Neuronal stem cell (in vitro differentiated cells): ENCODE measurements around the gene SOS1.

Experiments
- DNase-seq: peaks from one replicate; pipeline ENCODE4 v3.0.0-alpha.2; 2013; ENCODE audit warnings: low spot score
- H2AFZ ChIP-seq: one replicate; pipeline ENCODE4 v1.6.1; 2013; ENCODE audit warnings: mild to moderate bottlenecking, low read length, inconsistent platforms
- H2AK5ac ChIP-seq: 2 replicates; pipeline ENCODE4 v1.6.1; 2013; ENCODE audit warnings: low read depth, mild to moderate bottlenecking, inconsistent platforms, low read length, moderate library complexity, mixed read lengths
- H2BK120ac ChIP-seq: 2 replicates; pipeline ENCODE4 v1.6.1; 2013; ENCODE audit warnings: low read depth, mild to moderate bottlenecking, inconsistent platforms, low read length, moderate library complexity, mixed read lengths
- H2BK12ac ChIP-seq: one replicate; pipeline ENCODE4 v1.6.1; 2013; ENCODE audit warnings: low read length, inconsistent platforms
- H2BK15ac ChIP-seq: 2 replicates; pipeline ENCODE4 v1.6.1; 2013; ENCODE audit warnings: mild to moderate bottlenecking, low read length, inconsistent platforms, mixed read lengths
- H2BK5ac ChIP-seq: one replicate; pipeline ENCODE4 v1.6.1; 2013; ENCODE audit warnings: inconsistent platforms, mild to moderate bottlenecking, low read length, moderate library complexity
- H3K14ac ChIP-seq: one replicate; pipeline ENCODE4 v1.6.1; 2013; ENCODE audit warnings: low read length, inconsistent platforms
- H3K18ac ChIP-seq: 2 replicates; pipeline ENCODE4 v1.6.1; 2013; ENCODE audit warnings: low read length, inconsistent platforms
- H3K23ac ChIP-seq: 2 replicates; pipeline ENCODE4 v1.6.1; 2013; ENCODE audit warnings: low read depth, mild to moderate bottlenecking, mixed read lengths, low read length, inconsistent platforms; ENCODE audit not compliant: poor library complexity
- H3K27ac ChIP-seq: replicated peaks from 3 replicates; pipeline ENCODE4 v1.5.1; 2013; ENCODE audit warnings: low read length, inconsistent platforms
- H3K27me3 ChIP-seq, 3 experiments: 2 replicates each; pipeline ENCODE4 v1.6.1; 2013; ENCODE audit warnings: low read length in 3 of 3, mild to moderate bottlenecking in 2 of 3, inconsistent platforms in 1 of 3, low read depth in 1 of 3, mixed read lengths in 1 of 3, moderate library complexity in 1 of 3; ENCODE audit not compliant: control insufficient read depth in 3 of 3, insufficient read depth in 3 of 3
- H3K36me3 ChIP-seq, 2 donors: replicated peaks in 1 of 2; 2 replicates each; pipeline ENCODE4 v1.6.1; 2013; ENCODE audit warnings: low read length in 2 of 2; ENCODE audit not compliant: control insufficient read depth in 2 of 2, insufficient read depth in 2 of 2
- H3K4ac ChIP-seq: 2 replicates; pipeline ENCODE4 v1.6.1; 2013; ENCODE audit warnings: inconsistent platforms, mild to moderate bottlenecking, low read length, moderate library complexity
- H3K4me1 ChIP-seq, 2 donors: 1 replicate in 1 of 2; 2 replicates in 1 of 2; pipeline ENCODE4 v1.6.1; 2013; ENCODE audit warnings: low read length in 2 of 2, low read depth in 1 of 2; ENCODE audit not compliant: control insufficient read depth in 2 of 2, insufficient read depth in 1 of 2
- H3K4me2 ChIP-seq: one replicate; pipeline ENCODE4 v1.6.1; 2013; ENCODE audit warnings: mild to moderate bottlenecking, low read length, inconsistent platforms; ENCODE audit not compliant: insufficient read depth, poor library complexity, severe bottlenecking
- H3K4me3 ChIP-seq, 2 donors: 2 replicates each; pipeline ENCODE4 v1.5.1; 2013; ENCODE audit warnings: low read length in 2 of 2, mild to moderate bottlenecking in 2 of 2, inconsistent platforms in 1 of 2, moderate library complexity in 1 of 2
- H3K79me1 ChIP-seq: one replicate; pipeline ENCODE4 v1.6.1; 2013; ENCODE audit warnings: low read depth, mild to moderate bottlenecking, inconsistent platforms, low read length, moderate library complexity
- H3K9ac ChIP-seq: one replicate; pipeline ENCODE4 v1.6.1; 2013; ENCODE audit warnings: mild to moderate bottlenecking, low read depth, low read length, inconsistent platforms; ENCODE audit not compliant: poor library complexity
- H3K9me3 ChIP-seq, 2 donors: replicated peaks in 1 of 2; 2 replicates each; pipeline versions ENCODE3 to v1.6.1; 2013; ENCODE audit warnings: low read length in 2 of 2, mild to moderate bottlenecking in 2 of 2, inconsistent platforms in 1 of 2, low read depth in 1 of 2, mixed read lengths in 1 of 2, moderate library complexity in 1 of 2; ENCODE audit not compliant: control insufficient read depth in 2 of 2, insufficient read depth in 1 of 2
- H4K8ac ChIP-seq: one replicate; pipeline ENCODE4 v1.6.1; 2013; ENCODE audit warnings: low read depth, mild to moderate bottlenecking, inconsistent platforms, low read length, moderate library complexity
- H4K91ac ChIP-seq: one replicate; pipeline ENCODE4 v1.6.1; 2013; ENCODE audit warnings: low read length, low read depth, mild to moderate bottlenecking, inconsistent platforms; ENCODE audit not compliant: poor library complexity
- WGBS, 2 donors: extraction: QIAGEN DNeasy Blood & Tissue Kit; methylation state at CpG; one replicate each; pipeline ENCODE4 v1.1.7; 2013; ENCODE audit warnings: missing lambda C conversion rate in 2 of 2, mixed read lengths in 1 of 2; ENCODE audit not compliant: insufficient read length in 2 of 2, insufficient replicate concordance in 1 of 2; ENCODE audit errors: extremely low coverage in 2 of 2; 5-methylcytosine and 5-hydroxymethylcytosine counted together

The SOS1 gene

DNA sequence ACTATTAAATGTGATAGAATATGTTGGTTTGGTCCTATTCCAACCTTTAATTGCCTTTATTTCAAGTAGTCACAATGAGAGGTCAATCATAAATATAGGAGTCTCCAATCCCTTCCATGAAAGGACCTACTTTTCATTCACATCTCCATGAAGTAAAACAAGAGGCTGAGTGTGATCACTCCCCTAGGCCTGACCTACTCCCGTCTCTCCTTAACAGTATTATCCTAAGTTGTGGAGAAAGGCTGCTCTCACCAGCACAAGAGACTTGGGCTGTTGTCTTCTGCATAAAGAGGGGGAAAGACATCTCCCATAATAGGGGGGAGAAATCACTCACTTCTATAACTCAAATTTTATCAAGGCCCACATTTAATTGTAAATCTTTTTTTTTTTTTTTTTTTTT, 105.4 kb downstream of the SOS1 start:
- H3K79me1 ChIP-seq = no peaks in the 10 kb centered on the region
- no peaks in the 10 kb centered on the region for H3K4me1 ChIP-seq
- H4K91ac ChIP-seq = no peak overlapping the region
- H2AK5ac ChIP-seq = no peak overlapping the region
- peaks cover 4 to 60% of the 10 kb centered on the region in 2 donors for H3K36me3 ChIP-seq
- DNase-seq = no peak
- no peak overlapping the region for H3K18ac ChIP-seq
- H3K27ac ChIP-seq = no peak overlapping the region
- H2BK15ac ChIP-seq = no peak overlapping the region
- no peak overlapping the region for H3K23ac ChIP-seq
- H3K4me2 ChIP-seq = no peak overlapping the region
- no peak overlapping the region for H3K4ac ChIP-seq
- no peak overlapping the region for H3K9ac ChIP-seq
- H3K9me3 ChIP-seq = no peaks in the 10 kb centered on the region
- H4K8ac ChIP-seq = no peak overlapping the region
- H2BK5ac ChIP-seq = no peak overlapping the region
- no peak overlapping the region for H2AFZ ChIP-seq
- no peak overlapping the region for H2BK120ac ChIP-seq
- WGBS, 2 donors = no CpG with 5 or more reads among the region's 1 CpG
- no peak overlapping the region for H3K14ac ChIP-seq
- H3K27me3 ChIP-seq = no peaks in the 10 kb centered on the region
- no peak overlapping the region for H2BK12ac ChIP-seq
- no peak overlapping the region for H3K4me3 ChIP-seq

DNA sequence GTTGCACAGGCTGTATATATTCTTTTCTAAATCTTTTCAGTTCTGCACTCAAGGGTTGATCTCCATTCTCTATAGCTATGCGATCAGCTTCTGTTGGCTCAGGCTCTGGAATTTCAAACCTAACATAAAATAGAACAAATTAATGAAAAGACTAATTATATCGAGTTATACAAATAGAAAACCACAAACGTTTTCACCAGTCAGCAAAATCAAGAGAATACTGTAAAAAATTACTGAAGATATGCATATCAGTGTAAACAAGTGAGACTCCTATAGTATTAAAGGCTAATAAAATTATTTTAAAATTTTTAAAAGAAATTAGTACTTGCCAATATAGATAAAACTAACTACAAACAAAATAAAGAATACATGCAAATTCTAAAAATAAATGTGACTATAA, 107.0 kb downstream of the SOS1 start:
- Histone ChIP-seq H3K79me1 (no peaks in the 10 kb centered on the region), H3K4me2 (no peak overlapping the region), H3K23ac (no peak overlapping the region), H3K4me1 (no peaks in the 10 kb centered on the region), H4K91ac (no peak overlapping the region), H3K4ac (no peak overlapping the region), H2BK120ac (no peak overlapping the region), H3K36me3 (peaks cover 4 to 65% of the 10 kb centered on the region in 2 donors), H3K27me3 (no peaks in the 10 kb centered on the region), H2AK5ac (no peak overlapping the region), H2BK15ac (no peak overlapping the region), H3K4me3 (no peak overlapping the region), H2AFZ (no peak overlapping the region), H3K9me3 (no peaks in the 10 kb centered on the region), H2BK12ac (no peak overlapping the region), H3K27ac (no peak overlapping the region), H3K14ac (no peak overlapping the region), H3K18ac (no peak overlapping the region), H3K9ac (no peak overlapping the region), H4K8ac (no peak overlapping the region), H2BK5ac (no peak overlapping the region)
- DNase-seq = no peak
- WGBS, 2 donors = no CpG with 5 or more reads among the region's 3 CpGs

DNA sequence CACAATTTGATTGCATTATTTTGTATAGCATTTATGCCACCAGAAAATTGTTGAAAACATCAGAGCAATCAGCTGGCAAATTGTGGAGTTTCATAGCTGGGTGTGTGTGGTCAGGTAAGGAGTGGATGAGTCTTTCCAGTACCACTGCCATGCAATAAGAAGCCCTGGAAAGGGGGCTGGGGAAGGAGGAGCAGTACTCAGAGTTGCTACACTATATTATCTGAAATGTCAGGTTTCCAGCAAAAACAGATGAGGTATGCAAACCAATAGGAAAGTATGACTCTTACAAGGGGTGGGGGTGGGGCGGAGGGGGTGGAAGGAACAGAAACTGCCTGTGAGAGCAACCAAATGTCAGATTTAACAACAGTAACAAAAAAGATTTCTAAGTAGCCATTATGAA, 112.2 kb downstream of the SOS1 start:
- no peak overlapping the region for H4K8ac ChIP-seq
- no peak overlapping the region for H3K18ac ChIP-seq
- no peak overlapping the region for H2BK12ac ChIP-seq
- H3K9me3 ChIP-seq = no peaks in the 10 kb centered on the region
- H3K4ac ChIP-seq = no peak overlapping the region
- H3K4me2 ChIP-seq = no peak overlapping the region
- H4K91ac ChIP-seq = no peak overlapping the region
- no peak overlapping the region for H2AFZ ChIP-seq
- H3K79me1 ChIP-seq = no peaks in the 10 kb centered on the region
- no peak overlapping the region for H2BK120ac ChIP-seq
- H3K4me1 ChIP-seq = no peaks in the 10 kb centered on the region
- no peak overlapping the region for H2AK5ac ChIP-seq
- H3K27me3 ChIP-seq = no peaks in the 10 kb centered on the region
- no peak overlapping the region for H3K4me3 ChIP-seq
- H3K36me3 ChIP-seq = peaks cover 6 to 94% of the 10 kb centered on the region in 2 donors
- no peak overlapping the region for H2BK5ac ChIP-seq
- no peak for DNase-seq
- H3K14ac ChIP-seq = no peak overlapping the region
- no peak overlapping the region for H3K9ac ChIP-seq
- H3K23ac ChIP-seq = no peak overlapping the region
- no peak overlapping the region for H2BK15ac ChIP-seq
- WGBS, 2 donors = no CpG with 5 or more reads among the region's 1 CpG
- no peak overlapping the region for H3K27ac ChIP-seq

DNA sequence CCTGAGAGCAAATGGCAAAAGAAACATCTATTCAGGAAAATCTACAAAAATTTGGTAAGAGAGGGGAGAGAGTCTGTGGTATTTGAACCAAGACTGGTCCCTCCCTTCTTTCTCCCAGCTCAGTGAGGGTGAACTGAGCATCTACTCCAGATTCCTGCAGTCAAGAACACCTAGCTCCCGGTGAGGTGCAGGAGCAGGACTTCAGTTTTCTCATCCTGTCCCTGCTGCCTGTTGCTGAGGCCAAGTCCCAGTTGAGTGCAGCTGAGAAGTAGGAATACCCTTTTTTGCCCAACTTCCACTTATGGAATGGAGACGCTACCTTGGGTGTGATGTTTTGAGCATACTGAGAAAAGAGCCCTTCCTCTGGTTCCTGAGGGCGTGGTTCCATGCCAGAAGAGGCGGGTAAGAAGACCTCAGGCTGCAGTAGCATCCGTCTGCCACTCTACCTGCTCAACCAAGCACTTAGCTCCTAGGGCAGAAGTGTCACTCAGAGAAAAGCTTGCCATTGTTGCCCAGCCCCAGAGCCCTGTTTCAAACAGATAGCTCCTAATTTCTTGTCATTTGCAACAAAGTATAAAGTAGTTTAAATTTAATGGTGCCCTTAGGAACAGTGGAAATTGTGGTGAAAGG, 112.9 kb downstream of the SOS1 start:
- Histone ChIP-seq H2AFZ (no peak overlapping the region), H4K91ac (no peak overlapping the region), H2BK120ac (no peak overlapping the region), H3K9me3 (no peaks in the 10 kb centered on the region), H3K27me3 (no peaks in the 10 kb centered on the region), H3K14ac (no peak overlapping the region), H2BK5ac (no peak overlapping the region), H2BK15ac (no peak overlapping the region), H3K36me3 (peaks cover 5 to 94% of the 10 kb centered on the region in 2 donors), H2BK12ac (no peak overlapping the region), H3K4me3 (no peak overlapping the region), H3K23ac (no peak overlapping the region), H3K4me1 (no peaks in the 10 kb centered on the region), H2AK5ac (no peak overlapping the region), H4K8ac (no peak overlapping the region), H3K27ac (no peak overlapping the region), H3K18ac (no peak overlapping the region), H3K4me2 (no peak overlapping the region), H3K9ac (no peak overlapping the region), H3K79me1 (no peaks in the 10 kb centered on the region), H3K4ac (no peak overlapping the region)
- no CpG with 5 or more reads among the region's 5 CpGs for WGBS, 2 donors
- DNase-seq = no peak
